HUES6 (cell line): Measurements from ENCODE around the gene B4GALNT1.

Experiments
- H3K27ac ChIP-seq: 2 replicates; pipeline ENCODE4 v1.7.0; 2013; ENCODE audit warnings: low read depth, mild to moderate bottlenecking, low read length, inconsistent platforms
- H3K27me3 ChIP-seq: 2 replicates; pipeline ENCODE4 v1.6.1; 2013; ENCODE audit warnings: low read length; ENCODE audit not compliant: control insufficient read depth, insufficient read depth
- H3K36me3 ChIP-seq: 2 replicates; pipeline ENCODE4 v1.6.1; 2013; ENCODE audit warnings: low read length; ENCODE audit not compliant: control insufficient read depth, insufficient read depth
- H3K4me1 ChIP-seq: 2 replicates; pipeline ENCODE4 v1.6.1; 2013; ENCODE audit warnings: low read length; ENCODE audit not compliant: control insufficient read depth, insufficient read depth
- H3K4me3 ChIP-seq: 2 replicates; pipeline ENCODE4 v1.5.1; 2013; ENCODE audit warnings: low read depth, low read length
- H3K9ac ChIP-seq: one replicate; pipeline ENCODE4 v1.6.1; 2013; ENCODE audit warnings: mild to moderate bottlenecking, low read length
- H3K9me3 ChIP-seq: 2 replicates; pipeline ENCODE4 v1.6.1; 2013; ENCODE audit warnings: low read depth, low read length; ENCODE audit not compliant: control insufficient read depth, insufficient read depth

The B4GALNT1 gene

GRCh38 chr12:57625261-57626032 lies 7.6 kb downstream of the B4GALNT1 start:
- H3K27me3 ChIP-seq, result peaks cover 100% of the 10 kb centered on the region
- no peak overlapping the region for H3K27ac ChIP-seq
- H3K9ac ChIP-seq, result no peak overlapping the region
- H3K36me3 ChIP-seq, result no peaks in the 10 kb centered on the region
- no peaks in the 10 kb centered on the region for H3K9me3 ChIP-seq
- H3K4me3 ChIP-seq, result no peak overlapping the region
- peaks cover 14% of the 10 kb centered on the region for H3K4me1 ChIP-seq

GRCh38 chr12:57624441-57625220 lies 8.4 kb downstream of the B4GALNT1 start:
- Histone ChIP-seq H3K4me3 (no peak overlapping the region), H3K36me3 (no peaks in the 10 kb centered on the region), H3K27ac (no peak overlapping the region), H3K27me3 (peaks cover 100% of the 10 kb centered on the region), H3K9me3 (no peaks in the 10 kb centered on the region), H3K4me1 (peaks cover 14% of the 10 kb centered on the region), H3K9ac (no peak overlapping the region)

GRCh38 chr12:57623811-57624390 lies 9.1 kb downstream of the B4GALNT1 start:
- H3K36me3 ChIP-seq, result no peaks in the 10 kb centered on the region
- peaks cover 100% of the 10 kb centered on the region for H3K27me3 ChIP-seq

GRCh38 chr12:57623385-57623784 lies 9.6 kb downstream of the B4GALNT1 start:
- Histone ChIP-seq H3K27ac (no peak overlapping the region), H3K9ac (no peak overlapping the region), H3K36me3 (no peaks in the 10 kb centered on the region), H3K4me3 (no peak overlapping the region), H3K27me3 (peaks cover 100% of the 10 kb centered on the region), H3K9me3 (no peaks in the 10 kb centered on the region), H3K4me1 (peaks cover 20% of the 10 kb centered on the region)

More at GRCh38 chr12:57623811-57624390, 9.1 kb downstream of the B4GALNT1 start:
- Histone ChIP-seq H3K27ac (no peak overlapping the region), H3K9ac (no peak overlapping the region), H3K4me3 (no peak overlapping the region), H3K9me3 (no peaks in the 10 kb centered on the region), H3K4me1 (peaks cover 19% of the 10 kb centered on the region)

GRCh38 chr12:57622293-57623245 lies 10.4 kb downstream of the B4GALNT1 start:
- Histone ChIP-seq H3K4me3 (no peak overlapping the region; the same call in 1 of the 2 replicates), H3K4me1 (peaks cover 16% of the 10 kb centered on the region), H3K27me3 (peaks cover 100% of the 10 kb centered on the region), H3K9ac (no peak overlapping the region), H3K36me3 (no peaks in the 10 kb centered on the region), H3K27ac (no peak overlapping the region), H3K9me3 (no peaks in the 10 kb centered on the region)

- Histone ChIP-seq H3K9ac (no peak overlapping the region), H3K36me3 (no peaks in the 10 kb centered on the region), H3K4me1 (peaks cover 16% of the 10 kb centered on the region; the same call in 1 of the 2 replicates), H3K27ac (no peak overlapping the region), H3K9me3 (no peaks in the 10 kb centered on the region), H3K27me3 (peaks cover 99% of the 10 kb centered on the region), H3K4me3 (peak overlapping the region; percentile 57)
These were observed 11.3 kb downstream of the B4GALNT1 start for GRCh38 chr12:57621497-57622292.

- Histone ChIP-seq H3K4me1 (peaks cover 16% of the 10 kb centered on the region; the same call in 1 of the 2 replicates), H3K27me3 (peaks cover 99% of the 10 kb centered on the region), H3K4me3 (peak overlapping the region; percentile 57), H3K36me3 (no peaks in the 10 kb centered on the region), H3K9me3 (no peaks in the 10 kb centered on the region), H3K9ac (no peak overlapping the region), H3K27ac (no peak overlapping the region)
These were observed 12.0 kb downstream of the B4GALNT1 start for GRCh38 chr12:57620936-57621496.

- H3K4me1 ChIP-seq, result peaks cover 16% of the 10 kb centered on the region; the same call in 1 of the 2 replicates
- H3K9me3 ChIP-seq, result no peaks in the 10 kb centered on the region
- peaks cover 99% of the 10 kb centered on the region for H3K27me3 ChIP-seq
- no peak overlapping the region for H3K9ac ChIP-seq
- peak overlapping the region; percentile 57 for H3K4me3 ChIP-seq
- H3K27ac ChIP-seq, result no peak overlapping the region
- peaks cover 4% of the 10 kb centered on the region; the same call in 1 of the 2 replicates for H3K36me3 ChIP-seq
These were observed 12.6 kb downstream of the B4GALNT1 start for GRCh38 chr12:57620245-57620935.

- peaks cover 6% of the 10 kb centered on the region; the same call in 1 of the 2 replicates for H3K36me3 ChIP-seq
- no peak overlapping the region for H3K9ac ChIP-seq
- peak overlapping the region; percentile 56 for H3K4me3 ChIP-seq
- H3K27ac ChIP-seq, result no peak overlapping the region
- H3K27me3 ChIP-seq, result peaks cover 99% of the 10 kb centered on the region
- H3K9me3 ChIP-seq, result no peaks in the 10 kb centered on the region
- peaks cover 16% of the 10 kb centered on the region; the same call in 1 of the 2 replicates for H3K4me1 ChIP-seq
These were observed 13.4 kb downstream of the B4GALNT1 start for GRCh38 chr12:57619434-57620244.
